ENCODE data around the gene TAS2R40. TPM values are rescaled to one million over a fixed set of nuclear protein-coding genes. Genes with fewer than 3 reads are reported as not detected.

Gene TAS2R40
- total and polyA plus RNA-seq, 4 donors, result 0.07 TPM; not detected in 3

DNA sequence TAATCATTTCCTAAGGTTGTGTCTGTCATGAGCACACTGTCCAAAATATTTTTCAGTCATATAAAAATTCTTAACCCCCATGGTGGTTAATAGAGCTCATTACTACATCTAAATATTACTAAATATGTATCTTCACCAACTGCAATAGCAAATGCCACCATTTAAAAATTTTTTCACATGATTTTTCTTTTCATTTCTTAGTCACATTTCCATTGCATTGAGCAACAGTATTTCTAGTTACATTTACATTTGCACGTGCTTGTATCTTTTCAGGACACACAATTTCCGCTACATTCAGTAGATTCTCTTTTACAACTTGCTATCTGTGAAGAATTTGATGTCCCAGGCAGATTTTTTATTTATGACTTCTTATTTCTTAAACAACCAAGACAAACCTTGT is 5.2 kb upstream of the TAS2R40 start:
- ATAC-seq (ENCODE audit: insufficient read depth, low FRiP score) (no peak), DNase-seq (no peak)
- H3K4me1 ChIP-seq (ENCODE audit: control insufficient read depth in 5 of 5, insufficient read depth in 5 of 5, low read length in 5 of 5), result no peaks in the 10 kb centered on the region
- H3K9me3 ChIP-seq (ENCODE audit: control insufficient read depth in 4 of 4, insufficient read depth in 3 of 4, low read length in 3 of 4), result no peaks in the 10 kb centered on the region
- no peak overlapping the region for H3K9ac ChIP-seq (ENCODE audit: insufficient read depth in 1 of 2, low read length in 2 of 2)
- 85 to 89% methylated on average over 2 of the region's 2 CpGs for WGBS, 2 donors
- H3K36me3 ChIP-seq (ENCODE audit: control insufficient read depth in 4 of 4, insufficient read depth in 4 of 4, low read length in 4 of 4), result no peaks in the 10 kb centered on the region
- H3K27ac ChIP-seq (ENCODE audit: low read depth in 1 of 2, low read length in 1 of 2), result no peak overlapping the region
- H3K4me3 ChIP-seq, result no peak overlapping the region
- H3K27me3 ChIP-seq (ENCODE audit: control insufficient read depth in 3 of 3, insufficient read depth in 3 of 3, low read length in 2 of 3), result no peaks in the 10 kb centered on the region
- TF ChIP-seq, protein P1, sequence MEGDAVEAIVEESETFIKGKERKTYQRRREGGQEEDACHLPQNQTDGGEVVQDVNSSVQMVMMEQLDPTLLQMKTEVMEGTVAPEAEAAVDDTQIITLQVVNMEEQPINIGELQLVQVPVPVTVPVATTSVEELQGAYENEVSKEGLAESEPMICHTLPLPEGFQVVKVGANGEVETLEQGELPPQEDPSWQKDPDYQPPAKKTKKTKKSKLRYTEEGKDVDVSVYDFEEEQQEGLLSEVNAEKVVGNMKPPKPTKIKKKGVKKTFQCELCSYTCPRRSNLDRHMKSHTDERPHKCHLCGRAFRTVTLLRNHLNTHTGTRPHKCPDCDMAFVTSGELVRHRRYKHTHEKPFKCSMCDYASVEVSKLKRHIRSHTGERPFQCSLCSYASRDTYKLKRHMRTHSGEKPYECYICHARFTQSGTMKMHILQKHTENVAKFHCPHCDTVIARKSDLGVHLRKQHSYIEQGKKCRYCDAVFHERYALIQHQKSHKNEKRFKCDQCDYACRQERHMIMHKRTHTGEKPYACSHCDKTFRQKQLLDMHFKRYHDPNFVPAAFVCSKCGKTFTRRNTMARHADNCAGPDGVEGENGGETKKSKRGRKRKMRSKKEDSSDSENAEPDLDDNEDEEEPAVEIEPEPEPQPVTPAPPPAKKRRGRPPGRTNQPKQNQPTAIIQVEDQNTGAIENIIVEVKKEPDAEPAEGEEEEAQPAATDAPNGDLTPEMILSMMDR (IDR thresholded peaks at IDR 0.05; ENCODE audit: control extremely low read depth, extremely low read depth), result no peak

DNA sequence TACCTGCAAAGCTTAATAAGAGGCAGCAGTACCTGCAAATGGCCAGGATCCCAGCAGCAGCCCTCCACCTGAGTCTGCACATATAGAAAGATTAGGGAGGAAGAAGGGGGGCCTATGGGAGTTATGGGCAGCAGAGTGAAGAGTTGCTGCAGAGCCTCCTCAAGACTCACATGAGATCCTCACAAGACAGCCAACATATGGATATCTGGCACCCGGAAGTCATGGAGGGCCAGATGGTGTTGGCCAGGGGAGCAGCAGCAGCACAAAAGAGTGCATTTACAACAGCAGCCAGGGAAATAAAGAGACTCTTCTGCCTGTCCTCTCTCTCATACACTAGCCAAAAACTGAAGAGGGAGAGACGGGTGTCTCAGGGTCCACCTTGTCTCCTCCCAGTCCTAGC is 4.0 kb upstream of the TAS2R40 start:
- DNase-seq (no peak), ATAC-seq (ENCODE audit: insufficient read depth, low FRiP score) (no peak)
- no peaks in the 10 kb centered on the region for H3K4me1 ChIP-seq (ENCODE audit: control insufficient read depth in 5 of 5, insufficient read depth in 5 of 5, low read length in 5 of 5)
- H3K27me3 ChIP-seq (ENCODE audit: control insufficient read depth in 3 of 3, insufficient read depth in 3 of 3, low read length in 2 of 3), result no peaks in the 10 kb centered on the region
- no peak overlapping the region for H3K27ac ChIP-seq (ENCODE audit: low read depth in 1 of 2, low read length in 1 of 2)
- 87 to 98% methylated on average over 2 of the region's 2 CpGs for WGBS, 2 donors
- TF ChIP-seq, protein P1 (IDR thresholded peaks at IDR 0.05; ENCODE audit: control extremely low read depth, extremely low read depth), result no peak
- H3K36me3 ChIP-seq (ENCODE audit: control insufficient read depth in 4 of 4, insufficient read depth in 4 of 4, low read length in 4 of 4), result no peaks in the 10 kb centered on the region
- H3K4me3 ChIP-seq, result no peak overlapping the region
- H3K9ac ChIP-seq (ENCODE audit: insufficient read depth in 1 of 2, low read length in 2 of 2), result no peak overlapping the region
- no peaks in the 10 kb centered on the region for H3K9me3 ChIP-seq (ENCODE audit: control insufficient read depth in 4 of 4, insufficient read depth in 3 of 4, low read length in 3 of 4)

DNA sequence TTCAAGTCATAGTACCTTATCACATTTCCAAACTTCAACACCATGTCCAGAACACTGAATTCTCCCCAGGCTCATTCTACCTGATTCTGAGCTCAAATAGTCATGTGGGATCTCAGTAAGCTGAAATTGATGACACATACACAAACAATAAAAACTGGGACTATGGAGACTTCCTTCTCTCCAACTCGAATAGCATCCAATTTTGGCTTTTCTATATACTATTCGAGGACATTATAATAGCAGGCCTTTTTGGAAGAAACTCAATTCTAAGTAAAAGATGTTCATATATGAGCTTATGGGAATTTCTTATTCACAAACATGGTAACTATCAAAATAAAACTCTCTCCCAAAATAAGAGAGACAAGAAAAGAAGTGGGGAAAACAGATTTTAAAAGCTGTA is 551 bp upstream of the TAS2R40 start:
- Histone ChIP-seq H3K4me1 (ENCODE audit: control insufficient read depth in 5 of 5, insufficient read depth in 5 of 5, low read length in 5 of 5) (no peaks in the 10 kb centered on the region), H3K9ac (ENCODE audit: insufficient read depth in 1 of 2, low read length in 2 of 2) (no peak overlapping the region), H3K27me3 (ENCODE audit: control insufficient read depth in 3 of 3, insufficient read depth in 3 of 3, low read length in 2 of 3) (peaks cover 0 to 5% (median 0%) of the 10 kb centered on the region in 3 donors), H3K4me3 (no peak overlapping the region), H3K36me3 (ENCODE audit: control insufficient read depth in 4 of 4, insufficient read depth in 4 of 4, low read length in 4 of 4) (no peaks in the 10 kb centered on the region), H3K9me3 (ENCODE audit: control insufficient read depth in 4 of 4, insufficient read depth in 3 of 4, low read length in 3 of 4) (no peaks in the 10 kb centered on the region), H3K27ac (ENCODE audit: low read depth in 1 of 2, low read length in 1 of 2) (no peak overlapping the region)
- TF ChIP-seq, protein P1 (IDR thresholded peaks at IDR 0.05; ENCODE audit: control extremely low read depth, extremely low read depth), result no peak
- DNase-seq (no peak), ATAC-seq (ENCODE audit: insufficient read depth, low FRiP score) (no peak)
- 77 to 87% methylated on average over 2 of the region's 2 CpGs for WGBS, 2 donors

DNA sequence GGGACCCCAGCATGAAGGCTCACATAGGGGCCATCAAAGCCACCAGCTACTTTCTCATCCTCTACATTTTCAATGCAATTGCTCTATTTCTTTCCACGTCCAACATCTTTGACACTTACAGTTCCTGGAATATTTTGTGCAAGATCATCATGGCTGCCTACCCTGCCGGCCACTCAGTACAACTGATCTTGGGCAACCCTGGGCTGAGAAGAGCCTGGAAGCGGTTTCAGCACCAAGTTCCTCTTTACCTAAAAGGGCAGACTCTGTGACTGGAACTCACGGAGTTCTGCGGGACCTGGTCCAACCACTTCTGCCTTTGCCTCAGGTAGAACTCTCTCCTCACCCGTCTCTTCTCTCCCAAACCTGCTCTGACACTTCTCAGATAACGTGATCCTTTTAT is 945 bp downstream of the TAS2R40 start:
- H3K27ac ChIP-seq (ENCODE audit: low read depth in 1 of 2, low read length in 1 of 2), result no peak overlapping the region
- DNase-seq, result no peak
- H3K36me3 ChIP-seq (ENCODE audit: control insufficient read depth in 4 of 4, insufficient read depth in 4 of 4, low read length in 4 of 4), result no peaks in the 10 kb centered on the region
- no peak overlapping the region for H3K9ac ChIP-seq (ENCODE audit: insufficient read depth in 1 of 2, low read length in 2 of 2)
- H3K27me3 ChIP-seq (ENCODE audit: control insufficient read depth in 3 of 3, insufficient read depth in 3 of 3, low read length in 2 of 3), result peaks cover 0 to 5% (median 0%) of the 10 kb centered on the region in 3 donors
- H3K9me3 ChIP-seq (ENCODE audit: control insufficient read depth in 4 of 4, insufficient read depth in 3 of 4, low read length in 3 of 4), result no peaks in the 10 kb centered on the region
- WGBS, 2 donors, result 20 to 57% methylated on average over 7 of the region's 7 CpGs
- no peaks in the 10 kb centered on the region for H3K4me1 ChIP-seq (ENCODE audit: control insufficient read depth in 5 of 5, insufficient read depth in 5 of 5, low read length in 5 of 5)
- TF ChIP-seq, protein P1 (IDR thresholded peaks at IDR 0.05; ENCODE audit: control extremely low read depth, extremely low read depth), result no peak
- ATAC-seq (ENCODE audit: insufficient read depth, low FRiP score), result peak; percentile 47
- no peak overlapping the region for H3K4me3 ChIP-seq

Data from lung (tissue), 12 donors.